Measurements from ENCODE around the gene BBS7.

Gene BBS7

DNA sequence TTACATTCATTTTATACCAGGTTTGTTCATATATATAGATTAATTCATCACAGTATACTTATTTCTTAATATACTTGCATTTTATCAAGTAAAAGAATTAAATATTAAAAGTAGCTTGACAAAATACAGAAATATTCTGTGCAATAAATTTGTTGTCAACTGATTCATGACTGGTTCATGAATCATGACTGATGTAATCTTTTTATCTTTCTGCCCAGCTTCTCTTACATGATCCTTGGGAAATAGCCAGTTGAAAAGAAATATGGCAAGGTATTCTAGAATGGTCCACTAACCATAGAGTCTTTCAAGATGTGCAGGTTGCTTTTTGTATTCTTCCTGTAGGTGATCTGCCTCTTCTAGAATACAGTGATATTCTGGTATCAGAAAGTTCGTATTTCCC is 42.4 kb downstream of the BBS7 start:
- no peak for DNase-seq (ENCODE audit: low read depth)

DNA sequence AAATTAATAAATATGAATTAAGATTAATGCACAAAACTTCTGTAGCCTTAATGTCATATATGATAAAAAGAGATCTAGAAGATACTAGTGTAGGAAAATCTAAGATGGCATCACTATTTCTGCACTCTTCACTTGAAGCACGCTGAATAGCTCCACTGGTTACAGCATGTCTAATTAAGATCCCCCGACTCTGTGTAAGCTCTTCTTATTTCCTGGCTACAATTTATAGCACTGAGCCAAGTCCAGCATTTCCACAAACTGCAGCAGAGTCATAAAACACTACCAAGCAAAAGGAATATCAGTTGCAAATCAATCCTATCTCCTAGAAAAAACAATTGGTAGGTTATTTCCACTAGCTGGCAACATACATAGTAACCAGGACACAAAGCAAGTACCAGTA is 45.3 kb downstream of the BBS7 start:
- no peak for DNase-seq (ENCODE audit: low read depth)

DNA sequence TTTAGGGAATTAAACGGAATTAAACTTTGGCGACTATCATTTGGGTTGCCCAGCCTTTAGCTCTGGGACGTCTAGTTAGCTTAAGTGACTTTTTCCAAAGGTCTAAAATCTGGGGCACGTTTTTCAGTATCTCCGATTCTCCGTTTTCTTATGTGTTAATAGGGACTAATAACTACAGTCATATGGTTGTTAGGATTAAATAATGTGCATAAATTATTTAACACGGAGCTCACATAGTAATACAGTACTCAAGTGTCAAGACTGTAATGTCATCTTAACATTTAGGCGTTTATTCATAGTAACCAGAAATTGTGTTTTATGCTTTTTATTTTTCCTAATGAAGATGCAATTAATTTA is 46.1 kb downstream of the BBS7 start:
- DNase-seq (ENCODE audit: low read depth) = no peak

DNA sequence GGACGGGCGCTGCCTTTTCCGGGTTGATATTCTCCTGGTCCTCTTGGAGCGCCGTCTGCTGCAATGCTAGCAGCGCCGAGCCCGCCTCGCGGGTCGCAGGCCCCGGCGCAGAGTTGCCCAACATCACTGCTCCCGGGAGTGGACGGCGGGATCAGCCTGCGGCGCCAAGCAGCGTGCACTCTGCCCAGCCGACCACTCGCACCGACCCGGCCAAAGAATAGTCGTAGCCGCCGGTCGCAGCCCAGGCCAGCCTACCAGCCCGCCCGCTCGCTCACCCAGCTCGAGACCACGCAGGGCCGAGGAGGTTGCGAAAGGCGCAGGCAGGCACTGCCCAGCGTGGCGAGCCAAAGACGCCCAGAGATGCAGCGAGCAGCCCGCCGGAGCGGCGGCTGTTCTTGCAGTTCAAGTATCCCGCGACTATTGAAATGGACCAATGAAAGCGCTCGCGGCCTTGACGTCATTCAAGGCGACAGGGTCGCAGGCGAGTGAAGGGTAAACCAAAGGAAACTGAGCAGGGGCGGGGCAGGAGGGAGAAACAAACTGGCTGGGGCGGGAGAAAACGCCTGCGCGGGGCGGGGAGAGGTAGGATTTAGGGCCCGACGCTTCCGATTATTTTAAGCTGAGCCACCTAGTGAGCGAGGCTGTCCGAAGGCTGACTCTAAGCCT is 46.6 kb downstream of the BBS7 start, which contains the start of gene CCNA2:
CCNA2 (minus strand) TSS at position 379 of the 666 bp plus-strand sequence; CDS start at position 124, 255 bp downstream.
- DNase-seq (ENCODE audit: low read depth) = peak; percentile 87

DNA sequence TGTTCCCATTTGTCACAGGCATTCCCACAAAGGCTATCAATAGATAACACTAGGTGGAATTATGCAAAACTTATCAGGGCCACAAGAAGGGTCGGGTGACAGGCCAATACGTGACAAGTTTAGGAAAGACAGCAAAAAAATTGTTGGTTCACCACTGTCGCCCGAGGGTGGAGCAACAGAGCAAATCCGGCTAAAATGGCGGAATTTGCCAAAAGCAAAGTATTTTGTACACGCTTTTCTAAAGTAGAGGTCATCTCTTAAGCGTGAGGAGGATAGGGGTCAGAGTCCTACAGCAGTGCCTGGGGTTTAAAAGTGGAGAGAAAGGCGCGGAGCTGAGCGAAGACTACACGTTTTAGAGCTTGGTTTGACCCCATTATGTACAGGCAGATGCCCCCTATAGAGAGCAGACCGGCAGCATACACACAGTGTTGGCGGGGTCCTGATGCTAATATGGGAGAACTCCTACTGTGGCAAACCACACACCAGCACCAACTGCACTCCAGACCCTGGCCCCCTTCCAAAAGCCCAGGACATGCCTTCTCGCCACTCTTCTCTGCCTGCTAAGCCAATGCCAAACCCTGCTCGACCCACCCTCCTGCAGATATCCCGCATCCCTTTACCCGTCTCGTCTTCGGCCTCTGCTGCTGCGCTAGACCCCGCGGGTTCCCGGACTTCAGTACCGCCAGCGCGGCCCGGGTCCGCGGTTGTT is 47.3 kb downstream of the BBS7 start:
- no peak for DNase-seq (ENCODE audit: low read depth)

DNA sequence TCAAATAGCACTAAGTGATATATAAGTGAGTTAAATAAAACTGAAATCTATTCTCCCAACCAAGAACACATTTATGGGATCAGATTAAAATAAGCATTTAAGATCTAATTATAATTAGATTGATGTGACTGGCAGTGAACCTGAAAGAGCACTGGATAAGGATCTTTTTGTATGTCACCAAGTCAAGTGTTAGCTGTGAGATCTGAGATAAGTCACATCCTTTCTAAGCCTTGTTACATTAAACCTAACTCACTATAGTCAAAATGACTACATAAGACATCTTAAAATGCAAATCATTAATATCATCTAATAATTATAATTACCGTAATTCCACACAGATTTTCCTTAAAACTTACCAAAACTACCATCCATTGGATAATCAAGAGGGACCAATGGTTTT is 48.2 kb downstream of the BBS7 start:
- DNase-seq (ENCODE audit: low read depth) = no peak

DNA sequence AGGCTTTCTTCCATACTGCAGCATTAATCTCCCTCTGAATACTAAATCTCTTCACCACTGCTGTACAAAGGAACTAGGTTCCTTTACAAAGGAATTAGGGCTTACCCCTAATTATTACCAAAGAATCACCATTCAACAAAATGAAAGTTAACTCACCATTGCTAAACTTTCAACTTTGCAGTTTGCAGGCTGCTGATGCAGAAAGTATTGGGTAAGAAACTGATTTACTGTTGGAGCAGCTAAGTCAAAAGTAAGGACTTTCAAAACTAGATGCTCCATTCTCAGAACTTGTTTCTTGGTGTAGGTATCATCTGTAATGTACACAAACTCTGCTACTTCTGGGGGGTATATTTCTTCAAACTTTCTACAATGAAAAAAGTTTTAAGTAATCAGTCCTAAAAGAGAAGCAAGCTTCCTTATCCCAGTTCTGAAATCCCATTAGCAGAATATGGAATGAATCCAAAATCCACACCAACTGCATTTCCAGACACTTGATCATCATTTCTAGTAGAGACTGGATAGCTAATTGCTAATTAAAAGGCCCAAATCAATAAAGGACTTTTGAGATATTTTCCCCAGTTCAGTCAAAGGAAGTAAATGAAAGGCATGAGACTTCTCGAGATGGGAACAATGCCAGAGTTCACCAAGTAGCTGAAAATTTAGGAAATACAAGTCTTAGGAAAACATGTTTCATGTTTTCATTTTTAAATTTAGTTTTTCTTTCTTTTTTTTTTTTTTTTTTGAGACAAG is 50.9 kb downstream of the BBS7 start:
- DNase-seq (ENCODE audit: low read depth) = no peak

DNA sequence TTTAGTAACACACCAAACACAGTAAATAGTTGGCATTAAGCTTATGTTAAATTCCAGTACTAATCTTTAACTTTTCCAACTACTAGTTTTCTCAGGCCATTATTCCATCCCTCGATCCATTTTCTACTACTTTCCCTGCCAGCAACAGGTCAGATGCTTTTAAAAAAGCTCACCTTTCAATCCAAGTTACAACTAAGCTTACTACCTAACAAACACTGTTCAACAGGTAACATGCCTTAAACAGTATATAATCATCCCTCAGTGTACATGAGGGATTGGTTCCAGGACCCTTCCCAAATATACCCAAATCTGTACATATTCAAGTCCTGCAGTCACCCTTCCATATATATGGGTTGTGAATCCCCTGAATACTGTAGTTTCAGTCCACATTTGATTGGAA is 52.1 kb downstream of the BBS7 start:
- no peak for DNase-seq (ENCODE audit: low read depth)

DNA sequence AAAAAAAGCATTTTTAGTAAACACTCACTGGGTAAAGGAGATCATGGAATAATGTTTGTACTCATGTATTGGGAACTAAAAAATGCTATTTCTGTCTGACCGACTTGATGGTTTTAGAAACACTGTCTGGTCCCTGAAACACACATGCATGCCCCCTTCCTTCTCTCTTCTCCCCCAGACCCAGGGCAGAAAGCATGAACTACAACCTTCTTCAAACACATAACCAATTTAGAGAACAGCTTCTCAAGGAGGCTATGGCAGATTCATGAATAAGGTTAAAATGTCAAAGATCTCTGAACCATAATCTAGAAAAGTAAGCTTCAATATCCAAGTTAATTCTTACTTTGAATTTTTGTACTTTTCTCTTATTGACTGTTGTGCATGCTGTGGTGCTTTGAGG is 52.6 kb downstream of the BBS7 start:
- DNase-seq (ENCODE audit: low read depth) = no peak

DNA sequence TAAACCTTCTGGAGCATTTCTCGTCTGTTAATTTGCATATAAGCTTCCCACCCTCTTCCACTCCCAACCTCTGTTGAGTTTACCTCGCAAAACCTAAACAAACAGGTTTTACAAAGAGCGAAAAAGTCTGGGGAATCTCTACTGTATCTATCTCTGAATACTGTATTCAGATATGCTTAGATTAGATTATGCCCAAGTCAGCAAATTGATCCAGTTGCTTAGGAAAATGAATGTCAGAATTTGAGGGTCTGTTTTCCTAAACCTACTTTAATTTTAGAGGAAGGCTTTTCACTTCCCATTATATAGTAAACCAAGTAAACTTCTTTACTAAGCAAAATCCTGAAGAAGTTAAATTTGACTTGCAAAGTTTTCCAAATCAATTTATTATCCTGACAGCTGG is 53.3 kb downstream of the BBS7 start:
- DNase-seq (ENCODE audit: low read depth) = no peak

DNA sequence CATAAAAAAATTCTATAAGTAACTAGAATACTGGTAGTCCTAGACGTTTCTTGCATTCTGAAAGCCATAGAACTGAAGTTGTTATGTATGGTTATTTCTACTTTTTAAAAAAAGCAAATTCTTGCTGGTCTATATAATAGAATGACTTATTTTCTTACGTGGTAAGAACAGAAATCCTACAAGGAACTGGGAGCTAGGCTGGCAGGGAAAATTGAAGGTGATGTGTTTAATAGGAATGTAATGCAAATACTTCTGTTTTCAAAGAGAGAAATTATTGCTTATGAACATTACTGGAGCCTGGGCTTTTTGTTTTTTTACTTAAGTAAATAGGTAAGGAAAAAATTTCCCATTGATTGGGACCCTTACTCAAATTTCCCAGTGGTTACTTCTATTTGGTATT is 55.5 kb downstream of the BBS7 start:
- no peak for DNase-seq (ENCODE audit: low read depth)

DNA sequence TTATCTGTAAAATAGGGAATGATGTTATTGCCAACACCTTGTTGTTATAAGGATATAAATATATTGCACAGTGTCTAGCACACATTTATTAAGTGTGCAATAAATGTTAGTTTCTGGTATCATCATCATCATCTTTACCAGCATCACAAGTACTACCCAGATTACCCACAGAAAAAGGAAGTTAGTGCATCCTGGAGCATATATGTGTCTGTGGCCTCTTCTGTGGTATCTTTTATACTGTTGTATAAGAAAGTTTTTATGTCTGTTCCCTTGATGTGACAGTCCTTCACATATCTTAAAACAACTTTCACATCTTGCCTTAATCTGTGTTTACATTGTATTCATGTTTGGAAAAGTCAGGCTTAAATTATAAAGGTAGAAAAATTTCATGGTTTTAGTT is 59.2 kb downstream of the BBS7 start:
- no peak for DNase-seq (ENCODE audit: low read depth)

DNA sequence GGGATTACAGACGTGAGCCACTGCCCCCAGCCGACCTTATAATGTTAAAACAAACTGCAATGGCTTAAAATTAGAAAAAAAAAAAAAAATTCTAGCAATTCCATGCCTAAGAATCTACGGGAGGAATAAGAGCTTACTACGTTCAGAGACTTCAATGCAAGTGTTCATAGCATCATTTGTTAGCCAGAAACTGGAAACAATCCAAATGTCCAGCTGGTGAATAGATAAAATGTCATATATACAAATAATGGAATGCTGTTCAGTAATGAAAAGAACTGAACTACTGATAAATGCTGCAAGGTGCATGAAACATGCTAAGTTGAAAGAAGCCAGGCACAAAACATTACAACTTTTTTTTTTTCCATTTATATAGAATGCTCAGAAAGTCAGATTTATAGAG is 63.9 kb downstream of the BBS7 start:
- DNase-seq (ENCODE audit: low read depth) = no peak

DNA sequence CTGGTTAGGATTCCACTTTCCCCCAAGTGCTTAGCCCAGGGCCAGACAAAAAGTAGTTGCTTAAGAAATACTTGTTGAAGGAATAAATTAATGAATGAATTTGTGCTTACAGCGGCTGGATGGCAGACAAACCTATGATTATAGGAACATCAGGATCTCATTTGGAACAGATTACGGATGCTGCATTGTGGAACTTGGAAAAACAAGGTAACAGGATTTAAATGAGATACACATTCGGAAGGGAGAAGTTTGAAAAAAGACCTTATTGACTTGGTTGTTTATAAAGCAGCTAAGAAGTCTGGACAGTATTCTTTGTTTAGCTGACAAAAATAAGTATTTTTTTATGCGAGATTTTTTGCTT is 68.6 kb downstream of the BBS7 start:
- DNase-seq (ENCODE audit: low read depth) = no peak

DNA sequence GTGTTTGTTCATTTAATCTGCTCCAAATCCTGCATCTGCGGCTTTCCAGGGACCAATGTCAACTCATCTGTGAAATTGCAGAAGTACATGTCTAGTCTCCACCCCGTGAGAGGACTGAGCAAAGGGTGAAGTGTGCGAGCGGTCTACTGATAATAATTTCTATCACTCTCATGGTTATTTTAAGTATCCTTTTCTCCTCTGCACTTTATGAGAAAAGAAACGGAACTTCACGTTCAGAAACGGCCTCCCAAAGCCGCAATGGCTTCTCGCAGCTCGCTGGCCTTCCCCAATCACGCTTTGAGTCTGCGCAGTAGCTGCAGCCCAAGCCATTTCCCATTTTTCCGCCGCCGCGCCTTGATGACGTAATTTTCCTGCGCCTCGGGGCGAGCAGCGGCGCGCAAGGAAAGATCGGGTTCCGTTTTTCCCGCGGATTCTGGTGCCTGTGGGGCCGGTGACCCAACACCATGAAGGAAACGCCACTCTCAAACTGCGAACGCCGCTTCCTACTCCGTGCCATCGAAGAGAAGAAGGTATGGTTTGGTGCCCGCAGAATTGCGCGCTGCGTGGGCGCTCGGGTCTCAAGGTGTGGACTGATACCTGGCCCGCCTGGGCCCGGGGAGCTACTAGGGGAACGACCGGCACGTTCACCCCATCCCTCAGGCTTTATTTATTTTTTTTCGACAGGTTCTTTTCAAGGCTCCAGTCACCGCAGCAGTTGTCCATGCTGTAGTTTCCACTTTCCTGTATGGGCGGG is 69.1 kb downstream of the BBS7 start, which contains the start of gene EXOSC9:
EXOSC9 (plus strand) TSS at position 363 of the 754 bp plus-strand sequence; CDS start at position 465, 102 bp downstream.
- peak; percentile 89 for DNase-seq (ENCODE audit: low read depth)

DNA sequence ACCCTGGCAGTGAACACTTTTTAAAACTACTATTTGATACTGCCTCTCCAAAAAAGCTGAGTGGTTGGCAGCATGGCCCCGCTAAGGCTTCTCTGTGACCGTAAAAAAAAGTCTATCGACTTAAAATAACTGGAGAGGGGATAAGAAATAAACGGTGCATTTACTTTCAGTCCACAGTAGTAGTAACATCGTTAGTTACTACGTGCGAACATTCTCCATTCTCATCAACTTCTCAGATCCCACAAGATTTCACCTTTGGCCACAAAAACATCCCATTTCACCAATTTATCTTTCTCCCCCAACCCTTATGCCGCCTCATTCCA is 69.7 kb downstream of the BBS7 start:
- no peak for DNase-seq (ENCODE audit: low read depth)

DNA sequence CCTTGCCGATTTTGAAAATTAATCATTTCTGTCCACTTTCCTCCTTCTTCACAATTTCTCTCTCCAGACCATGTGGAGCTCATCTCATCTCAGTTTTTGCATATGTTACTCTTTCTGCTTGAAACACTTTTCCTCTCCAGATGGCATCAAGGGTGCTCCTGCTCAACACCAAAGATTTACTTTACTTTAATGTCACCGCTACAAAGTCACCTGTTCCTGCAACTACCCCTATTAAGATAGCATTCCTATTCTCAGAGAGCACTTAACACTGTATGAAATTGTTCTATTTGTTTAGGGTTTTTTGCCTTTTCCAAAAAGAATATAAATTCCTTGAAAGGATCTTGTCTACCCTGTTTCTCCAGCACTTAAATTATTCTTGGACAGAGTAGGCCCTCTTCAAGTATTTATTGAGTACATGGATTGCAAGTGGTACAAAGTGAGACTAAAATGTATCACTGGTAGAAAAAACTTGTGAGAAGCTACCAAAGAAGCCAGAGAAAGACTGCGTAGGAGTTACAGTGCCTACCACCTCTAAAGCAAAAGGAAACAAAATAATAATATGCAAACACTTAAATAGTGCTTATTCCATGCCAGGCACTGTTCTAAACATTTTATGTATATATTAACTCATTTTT is 70.3 kb downstream of the BBS7 start:
- DNase-seq (ENCODE audit: low read depth) = no peak

DNA sequence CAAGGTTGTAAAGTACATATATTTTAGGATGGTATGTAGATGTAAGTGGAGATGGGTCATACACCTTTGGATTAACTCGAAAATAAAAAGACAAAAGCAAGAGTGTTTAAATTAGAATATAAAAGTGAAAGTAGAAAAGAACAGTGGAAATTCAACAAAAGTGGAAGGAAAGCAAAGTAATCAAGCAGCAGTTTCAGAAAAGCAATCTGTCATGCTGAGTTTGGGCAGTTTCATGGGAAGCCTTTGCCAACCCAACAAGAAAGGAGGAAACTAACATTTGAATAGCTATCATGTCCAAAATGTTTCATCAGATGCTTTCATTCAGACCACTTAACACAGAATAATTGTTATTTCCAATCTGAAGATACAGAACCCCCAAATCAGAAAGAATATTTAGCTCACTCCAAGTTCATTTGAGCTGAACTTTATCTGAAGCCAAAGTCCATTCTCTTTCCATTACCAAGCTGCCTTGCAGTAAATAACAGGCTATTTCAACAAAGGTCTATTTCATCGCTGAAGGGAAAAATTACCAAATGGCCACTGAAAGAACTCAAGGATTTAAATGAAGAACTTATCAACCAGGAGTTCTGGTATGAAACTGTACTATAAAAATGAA is 71.0 kb downstream of the BBS7 start:
- no peak for DNase-seq (ENCODE audit: low read depth)

DNA sequence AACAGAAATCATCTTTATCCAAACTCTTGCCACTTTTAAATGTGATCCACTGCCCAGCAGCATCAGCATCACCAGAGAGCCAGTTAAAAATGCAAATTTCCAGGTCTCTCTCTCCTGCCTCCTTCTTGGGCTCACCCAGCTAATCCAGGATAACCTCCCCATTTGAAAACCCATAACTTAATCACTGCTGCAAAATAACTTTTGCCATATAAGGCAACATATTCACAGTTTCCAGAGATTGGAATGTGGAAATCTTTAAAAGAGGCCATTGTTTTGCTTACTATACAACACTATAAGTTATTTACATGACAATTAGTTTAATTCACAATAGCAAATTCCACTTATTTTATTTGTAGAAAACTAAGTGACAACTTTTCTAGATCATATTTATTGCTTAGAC is 74.0 kb downstream of the BBS7 start:
- DNase-seq (ENCODE audit: low read depth) = no peak

DNA sequence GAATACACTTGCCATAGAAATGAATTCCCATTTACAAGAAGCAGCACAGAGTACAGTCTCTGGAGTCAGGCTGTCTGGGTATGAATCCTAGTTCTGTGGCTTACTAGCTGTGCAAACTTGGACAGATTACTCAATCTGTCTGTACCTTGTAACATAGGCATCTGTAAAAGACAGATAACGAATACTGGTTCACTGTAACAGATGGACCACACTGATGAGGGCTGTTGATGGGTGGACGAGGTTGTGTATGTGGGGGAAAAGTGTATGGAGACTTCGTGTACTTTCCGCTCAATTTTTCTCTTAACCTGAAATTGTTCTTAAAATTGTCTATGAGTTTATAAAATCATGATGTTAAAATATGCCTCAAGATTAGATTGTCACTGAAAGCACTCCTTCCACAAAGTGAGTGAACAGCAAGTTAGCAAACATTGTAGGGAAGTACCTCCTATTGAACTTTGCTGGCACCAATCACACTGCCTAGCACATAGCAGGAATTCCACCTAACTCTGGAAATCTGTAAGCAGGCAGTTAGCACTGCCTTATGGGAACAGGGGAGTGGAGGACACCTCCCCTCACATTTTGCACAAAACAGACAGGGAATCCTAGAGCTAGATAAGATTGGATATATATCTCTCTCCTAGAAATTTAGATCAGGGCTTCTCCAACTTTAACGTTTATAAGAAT is 75.6 kb downstream of the BBS7 start:
- no peak for DNase-seq (ENCODE audit: low read depth)

DNA sequence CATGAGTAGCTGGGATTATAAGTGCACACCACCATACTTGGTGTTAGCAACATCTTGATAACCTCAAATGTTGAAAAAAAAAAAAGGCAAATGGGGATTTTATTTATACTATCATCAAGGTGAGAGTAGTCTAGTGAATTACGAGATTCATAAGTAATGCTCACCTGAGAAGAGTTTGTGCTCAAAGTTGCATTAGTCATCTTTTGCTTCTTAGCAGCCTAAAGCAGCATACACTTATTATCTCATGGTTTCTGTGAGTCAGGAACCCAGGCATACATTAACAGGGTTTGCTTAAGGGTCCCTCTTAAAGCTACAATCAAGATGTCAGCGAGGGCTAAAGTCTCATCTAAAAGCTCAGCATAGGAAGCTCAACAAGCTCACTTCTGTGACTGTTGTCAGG is 77.3 kb downstream of the BBS7 start:
- DNase-seq (ENCODE audit: low read depth) = no peak
